Activated naive CD4-positive, alpha-beta T cell treated with anti-CD3 and anti-CD28 coated beads, Interleukin-2, amount 50 U/mL, for 16 hours (primary cell): ENCODE results near the gene CHAC1.
"Not testable (repeated sequence)": the region's sequence is repeated elsewhere in the genome, so short reads cannot be mapped to it uniquely, and the experiment has no call there.

Source experiments
- DNase-seq: peaks from one replicate; pipeline ENCODE4 v3.0.0-alpha.2; 2020

CHAC1 gene

DNA sequence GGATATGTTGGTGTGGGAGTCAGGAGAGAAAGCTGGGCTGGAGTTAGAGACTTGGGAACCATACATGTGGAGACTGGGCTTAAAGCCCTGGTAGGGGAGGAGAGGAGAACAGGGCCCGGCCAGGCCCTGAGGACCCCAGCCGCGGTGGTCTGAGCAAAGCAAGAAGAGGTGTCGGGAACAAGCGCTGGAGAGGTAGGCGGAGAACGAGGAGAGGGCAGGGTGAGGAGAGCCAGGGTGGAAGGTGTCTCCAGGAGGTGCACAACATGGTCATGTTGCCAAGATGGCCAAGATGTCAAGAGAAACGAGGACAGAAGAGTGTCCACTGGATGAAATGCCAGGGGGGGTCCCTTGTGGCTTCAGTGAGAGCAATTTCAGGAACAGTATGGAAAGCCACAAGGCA lies 5.5 kb downstream of the CHAC1 start:
- no peak for DNase-seq

DNA sequence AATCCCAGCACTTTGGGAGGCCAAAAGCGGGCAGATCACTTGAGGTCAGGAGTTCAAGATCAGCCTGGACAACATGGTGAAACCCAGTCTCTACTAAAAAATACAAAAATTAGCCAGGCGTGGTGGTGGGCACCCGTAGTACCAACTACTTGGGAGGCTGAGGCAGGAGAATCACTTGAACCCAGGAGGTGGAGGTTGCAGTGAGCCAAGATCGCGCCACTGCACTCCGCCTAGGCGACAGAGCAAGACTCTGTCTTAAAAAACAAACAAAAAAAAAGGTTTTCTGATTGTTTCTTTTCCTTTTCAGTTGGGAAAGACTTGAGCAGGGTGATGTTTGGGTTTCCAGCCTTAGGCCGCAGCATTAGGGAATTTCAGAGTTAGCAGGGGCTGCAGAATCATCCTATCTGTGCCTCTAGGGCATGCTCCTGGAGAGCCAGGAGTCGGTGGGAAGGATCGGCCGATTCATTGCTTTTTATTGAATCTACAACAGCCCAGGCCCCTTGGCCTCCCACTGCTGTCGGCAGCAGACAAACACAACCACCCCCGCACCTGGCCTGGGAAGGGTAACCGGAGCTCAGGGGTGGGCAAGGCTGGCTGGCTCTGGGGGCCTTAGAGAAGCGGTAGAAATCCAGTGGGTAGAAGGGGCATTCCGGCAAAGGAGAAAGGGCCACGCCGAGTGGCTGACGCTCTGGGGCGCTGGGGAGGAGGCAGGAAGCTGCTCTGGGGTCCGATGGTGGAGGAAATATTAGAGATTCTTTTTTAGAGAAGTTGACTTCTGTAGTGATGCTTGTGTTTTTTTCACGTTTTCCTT lies 6.3 kb downstream of the CHAC1 start:
- DNase-seq: no peak

DNA sequence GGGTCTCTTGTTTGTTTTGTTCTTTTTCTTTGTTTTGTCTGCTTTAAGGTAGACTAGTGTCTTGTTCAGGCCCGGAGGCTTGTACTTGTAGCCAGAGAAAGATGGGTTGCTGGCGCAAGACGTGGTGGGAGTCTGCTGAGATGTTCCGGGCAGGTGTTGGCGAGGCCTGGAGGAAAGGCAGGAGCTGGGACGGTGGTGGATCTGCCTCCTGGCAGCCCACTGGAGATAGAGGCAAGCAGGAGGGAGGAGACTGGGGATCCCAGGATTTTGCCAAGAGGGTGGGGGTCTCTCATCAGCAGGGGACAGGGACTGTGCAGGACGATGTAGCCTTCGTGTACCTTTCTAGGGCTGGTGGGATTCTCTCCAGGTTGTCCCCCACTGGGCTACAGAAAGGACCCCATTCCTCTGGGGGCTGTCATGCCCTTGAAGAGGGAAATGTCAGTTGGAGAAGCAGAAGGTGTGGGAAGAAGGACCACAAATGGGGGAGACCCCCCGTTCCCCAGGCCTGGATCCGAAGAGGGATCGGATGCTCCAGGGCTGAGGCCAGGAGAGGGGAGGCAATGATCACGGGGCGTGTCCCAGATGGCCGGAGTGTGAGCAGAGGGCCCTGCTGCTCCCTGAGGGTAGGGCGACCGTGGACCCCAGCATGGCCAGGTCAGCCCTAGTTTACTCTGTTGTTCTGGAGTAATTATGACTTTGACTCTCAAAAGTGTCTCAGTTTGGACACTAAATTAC lies 7.0 kb downstream of the CHAC1 start:
- no peak for DNase-seq

DNA sequence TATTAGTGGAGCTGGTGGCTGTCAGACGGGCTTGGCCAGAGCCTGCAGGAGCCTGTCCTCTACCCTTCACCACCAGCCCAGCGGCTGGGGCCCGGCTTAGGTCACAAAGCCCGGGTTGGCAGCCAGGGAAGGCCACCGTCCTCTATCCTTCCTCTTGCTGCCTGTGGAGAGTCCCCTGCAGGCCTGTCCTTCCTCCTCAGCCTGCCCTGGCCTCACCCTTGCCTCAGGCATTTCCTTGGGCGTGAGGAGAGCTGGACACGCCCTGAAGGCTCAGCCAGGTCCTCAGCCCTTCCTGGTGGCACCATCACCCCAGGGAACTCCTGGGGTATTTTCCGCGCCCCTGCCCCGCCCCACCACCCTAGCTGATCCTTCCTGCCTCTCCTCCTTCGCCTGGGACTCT lies 7.7 kb downstream of the CHAC1 start:
- DNase-seq: no peak

DNA sequence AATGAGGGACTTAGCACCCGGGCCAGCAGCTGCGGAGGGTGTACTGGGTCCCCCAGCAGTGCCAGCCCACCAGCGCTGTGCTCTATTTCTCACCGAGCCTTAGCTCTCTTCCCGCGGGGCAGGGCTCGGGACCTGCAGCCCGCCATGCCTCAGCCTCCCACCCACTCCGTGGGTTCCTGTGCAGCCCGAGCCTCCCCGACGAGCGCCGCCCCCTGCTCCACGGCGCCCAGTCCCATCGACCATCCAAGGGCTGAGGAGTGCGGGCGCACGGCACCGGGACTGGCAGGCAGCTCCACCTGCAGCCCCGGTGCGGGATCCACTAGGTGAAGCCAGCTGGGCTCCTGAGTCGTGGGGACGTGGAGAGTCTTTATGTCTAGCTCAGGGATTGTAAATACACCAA lies 8.5 kb downstream of the CHAC1 start:
- DNase-seq: not testable (repeated sequence)

DNA sequence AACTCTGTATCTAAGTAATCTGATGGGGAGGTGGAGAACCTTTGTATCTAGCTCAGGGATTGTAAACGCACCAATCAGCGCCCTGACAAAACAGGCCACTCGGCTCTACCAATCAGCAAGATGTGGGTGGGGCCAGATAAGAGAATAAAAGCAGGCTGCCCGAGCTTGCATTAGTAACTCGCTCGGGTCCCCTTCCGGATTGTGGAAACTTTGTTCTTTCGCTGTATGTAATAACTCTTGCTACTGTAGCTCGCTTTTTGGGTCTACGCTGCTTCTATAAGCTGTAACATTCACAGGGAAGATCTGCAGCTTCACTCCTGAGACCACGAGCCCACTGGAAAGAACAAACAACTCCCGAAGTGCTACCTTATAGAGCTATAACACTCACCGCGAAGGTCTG lies 9.0 kb downstream of the CHAC1 start:
- DNase-seq: not testable (repeated sequence)

DNA sequence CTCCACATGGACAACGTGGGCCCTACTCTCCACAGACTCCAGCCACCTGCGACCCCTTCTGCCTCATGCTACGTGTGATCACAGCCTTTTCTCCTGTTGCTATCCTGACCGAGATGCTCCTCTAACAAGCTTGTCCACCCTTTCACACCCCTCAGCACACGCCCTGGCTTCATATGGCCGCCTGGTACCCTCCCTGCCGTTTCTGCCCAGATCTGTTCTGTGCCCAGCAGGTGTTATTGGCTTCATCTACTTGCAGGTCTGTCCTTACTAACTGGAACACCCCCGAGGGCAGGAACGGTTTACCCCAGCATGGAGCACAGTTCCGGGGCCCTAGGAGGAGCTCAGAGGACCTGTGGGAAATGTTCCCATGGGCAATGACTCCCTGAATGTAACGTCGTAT lies 9.9 kb downstream of the CHAC1 start:
- DNase-seq: no peak

DNA sequence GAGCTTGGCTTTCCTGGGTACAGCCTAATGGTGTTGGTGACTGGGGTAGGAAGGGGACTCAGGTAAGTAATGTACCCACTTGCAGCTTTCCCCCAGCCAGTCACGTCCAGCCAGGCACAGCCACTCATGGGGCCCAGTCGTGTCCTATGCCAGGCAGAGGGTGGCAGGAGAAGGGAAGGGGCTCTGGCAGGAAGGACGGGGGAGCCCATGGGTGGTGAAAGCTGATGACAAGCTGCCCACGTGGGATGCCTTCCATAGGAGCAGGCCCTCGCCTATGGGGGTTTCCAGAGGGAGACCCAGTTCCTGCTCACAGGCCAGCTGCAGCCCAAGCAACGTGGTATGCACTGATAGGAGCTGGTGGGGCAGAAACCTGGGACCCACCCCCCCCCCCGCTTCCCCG lies 10.7 kb downstream of the CHAC1 start:
- no peak for DNase-seq

DNA sequence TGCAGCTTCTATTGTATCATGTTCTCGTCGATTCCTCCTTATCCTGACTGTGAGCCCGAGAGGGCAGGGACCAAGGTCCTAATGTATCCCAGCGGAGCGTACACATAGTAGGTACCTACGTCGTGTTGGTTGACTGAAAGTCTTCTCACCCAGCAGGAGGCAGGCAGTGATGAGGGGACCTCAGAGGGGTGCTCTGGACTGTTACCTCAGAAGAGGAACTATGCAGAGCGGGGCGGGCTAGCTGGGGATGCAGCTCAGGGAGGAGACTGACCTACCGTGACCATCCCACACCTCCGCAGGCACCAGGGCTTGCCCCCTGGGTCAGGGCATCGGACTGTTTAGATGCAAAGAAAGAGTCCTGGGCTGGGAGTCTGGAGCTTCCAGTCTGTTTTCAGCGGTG lies 11.4 kb downstream of the CHAC1 start:
- no peak for DNase-seq

DNA sequence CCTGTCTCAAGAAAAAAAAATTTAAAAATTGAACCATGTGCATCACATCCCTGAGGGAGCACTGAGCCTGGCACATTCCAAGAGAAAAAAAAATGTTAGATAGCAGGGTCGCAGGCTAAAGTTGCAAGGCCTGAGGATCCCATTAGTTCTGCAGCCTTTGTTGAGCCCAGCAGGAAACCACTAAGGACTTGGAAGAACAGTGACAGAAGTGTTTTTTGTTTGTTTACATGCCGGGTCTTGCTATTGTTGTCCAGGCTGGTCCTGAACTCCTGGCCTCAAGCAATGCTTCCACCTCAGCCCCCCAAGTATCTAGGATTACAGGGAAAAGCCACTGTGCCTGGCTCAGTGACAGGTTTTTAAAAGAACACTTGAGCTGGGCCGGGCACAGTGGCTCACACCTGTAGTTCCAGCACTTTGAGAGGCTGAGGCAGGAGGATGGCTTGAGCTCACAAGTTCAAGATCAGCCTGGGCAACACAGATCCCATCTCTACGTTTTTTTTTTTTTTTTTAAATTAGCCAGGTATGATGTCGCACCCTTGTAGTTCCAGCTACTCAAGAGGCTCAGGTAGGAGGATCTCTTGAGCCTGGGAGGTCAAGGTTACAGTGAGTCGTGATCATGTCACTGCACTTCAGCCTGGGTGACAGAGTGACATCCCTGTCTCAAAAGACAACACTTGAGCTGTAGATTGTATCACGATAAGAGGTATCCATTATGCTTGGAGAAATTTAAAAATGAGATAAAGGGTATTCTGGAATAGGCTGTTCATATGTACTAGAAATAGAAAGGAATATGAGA lies 15.2 kb downstream of the CHAC1 start:
- no peak for DNase-seq

DNA sequence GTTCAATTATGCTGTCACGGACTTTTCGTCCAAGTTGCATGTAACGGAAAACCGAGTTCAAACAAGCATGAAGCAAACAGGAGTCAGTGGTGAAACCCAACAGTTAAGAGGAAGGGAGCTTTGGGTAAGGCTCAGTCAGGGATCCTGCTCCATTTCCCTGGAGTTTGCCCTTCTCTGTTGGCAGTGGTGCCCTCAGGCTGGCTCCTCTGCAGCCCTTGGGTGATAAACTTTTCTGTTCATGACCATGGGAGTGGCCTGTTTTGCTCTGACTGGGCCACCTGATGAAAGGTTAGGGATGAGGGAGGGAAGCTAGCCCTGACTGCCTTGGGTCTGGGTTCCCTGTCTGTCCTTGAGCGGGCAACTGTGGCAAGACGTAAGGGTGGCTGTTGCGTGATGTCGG lies 16.1 kb downstream of the CHAC1 start:
- no peak for DNase-seq

DNA sequence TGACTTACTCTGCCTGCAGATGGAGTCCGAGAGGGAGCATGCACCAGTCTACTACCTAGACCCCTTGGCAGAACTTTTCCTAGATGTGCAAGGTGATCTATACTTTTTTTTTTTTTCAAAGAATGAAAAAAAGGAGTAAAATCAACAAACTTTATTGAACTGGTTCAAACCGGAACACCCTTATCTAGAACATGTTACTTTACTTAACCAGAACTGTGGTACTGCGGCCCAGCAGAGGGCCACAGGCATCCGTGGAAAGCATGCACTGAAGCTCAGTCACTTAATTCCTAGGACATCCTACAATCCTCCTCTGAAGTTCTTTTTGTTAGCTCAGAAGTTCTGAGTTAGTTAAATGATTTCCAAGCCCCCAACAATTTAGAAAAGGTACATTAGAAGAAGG lies 21.6 kb downstream of the CHAC1 start:
- no peak for DNase-seq

DNA sequence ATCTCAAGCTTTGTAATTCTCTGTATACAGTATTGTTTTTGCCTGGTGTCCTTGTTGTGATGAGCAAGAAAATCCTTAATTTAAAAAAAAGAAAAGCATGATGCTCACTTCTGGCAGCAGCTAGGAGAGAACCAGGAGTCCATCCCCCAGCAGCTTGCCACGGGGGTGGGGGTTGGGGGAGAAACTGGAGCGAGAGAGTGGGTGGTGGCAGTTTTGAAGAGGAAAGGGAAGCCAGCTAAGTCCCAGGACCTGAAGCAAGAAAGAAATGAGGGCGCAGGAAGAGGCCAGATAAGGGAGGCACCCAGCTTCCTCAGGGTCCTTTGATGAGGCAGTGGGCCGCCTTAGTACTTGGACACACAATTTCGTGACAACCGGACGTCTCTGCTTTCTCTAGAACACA lies 23.5 kb downstream of the CHAC1 start:
- no peak for DNase-seq

DNA sequence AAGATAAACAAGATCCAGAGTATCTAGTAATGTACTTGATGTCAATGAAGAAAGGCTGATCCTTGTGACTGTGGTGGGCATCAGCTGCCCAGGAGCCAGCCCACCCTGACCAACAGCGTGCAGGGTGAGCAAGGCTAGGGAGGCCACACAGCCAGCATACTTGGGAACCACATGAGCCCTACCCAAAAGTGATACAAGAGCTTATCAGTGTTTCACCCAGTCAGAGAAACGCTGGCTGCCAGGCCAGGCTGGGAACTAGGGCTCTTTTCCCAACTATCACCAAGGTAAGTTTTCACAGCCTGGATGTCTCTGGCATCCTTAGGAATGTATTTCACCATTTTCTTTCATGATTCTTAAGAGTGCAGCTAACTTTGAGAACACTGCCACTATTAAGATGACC lies 24.9 kb downstream of the CHAC1 start:
- no peak for DNase-seq

DNA sequence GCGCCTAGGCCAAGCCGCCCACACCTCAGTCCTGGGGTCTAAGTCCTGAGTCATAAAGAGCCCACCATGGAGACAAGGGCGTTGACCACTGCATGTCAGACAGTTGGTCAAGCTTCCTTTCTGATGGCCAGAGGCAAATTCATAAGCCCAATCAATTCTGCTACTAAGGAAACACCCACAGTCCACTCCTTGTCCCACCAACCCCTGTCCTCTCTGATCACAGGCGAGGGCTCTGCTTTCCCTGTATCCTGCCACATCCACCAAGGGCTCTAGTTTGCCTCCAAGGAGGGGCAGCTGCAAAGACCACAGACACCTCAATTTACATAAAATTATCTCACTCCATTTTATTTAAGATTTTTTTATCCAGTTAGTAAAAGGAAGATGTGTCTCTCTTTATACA lies 25.3 kb downstream of the CHAC1 start:
- DNase-seq: no peak

DNA sequence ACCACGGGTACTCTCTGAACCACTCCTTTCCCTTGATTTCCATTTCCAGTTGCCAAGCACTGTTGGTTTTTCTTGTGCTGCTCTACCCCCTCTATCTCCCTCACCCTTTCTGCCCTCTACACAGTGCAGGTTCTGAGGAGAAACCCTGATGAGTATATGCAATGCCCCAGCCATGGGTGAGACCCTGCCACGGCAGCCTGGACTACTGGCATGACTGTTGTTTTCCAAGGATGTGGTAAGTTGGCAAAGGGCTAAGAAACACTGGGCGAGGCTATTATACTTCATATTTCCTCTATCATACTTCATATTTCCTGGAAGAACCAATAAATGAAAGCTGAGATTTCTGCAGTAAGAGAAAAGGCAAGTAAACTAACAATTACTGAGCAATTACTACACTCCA lies 27.9 kb downstream of the CHAC1 start:
- no peak for DNase-seq

DNA sequence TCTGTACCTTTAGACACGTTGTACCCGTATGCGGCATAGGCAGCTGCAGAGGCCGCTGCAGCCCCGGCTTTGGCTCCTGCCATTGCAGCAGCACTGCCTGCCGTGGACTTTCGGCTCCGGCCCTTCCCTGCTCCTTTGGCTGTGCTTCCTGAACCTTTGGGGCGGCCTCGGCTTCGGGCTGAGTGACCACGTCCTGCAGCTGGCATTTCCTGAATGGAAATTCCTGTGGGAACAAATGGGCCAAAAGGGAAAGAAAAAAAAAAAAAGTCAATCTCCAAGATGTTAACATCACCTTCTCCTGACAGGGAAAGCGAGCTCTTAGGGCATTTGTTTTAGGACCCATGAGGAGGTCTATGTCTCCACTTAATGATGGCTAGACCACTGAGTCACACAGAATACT lies 29.6 kb downstream of the CHAC1 start:
- no peak for DNase-seq

DNA sequence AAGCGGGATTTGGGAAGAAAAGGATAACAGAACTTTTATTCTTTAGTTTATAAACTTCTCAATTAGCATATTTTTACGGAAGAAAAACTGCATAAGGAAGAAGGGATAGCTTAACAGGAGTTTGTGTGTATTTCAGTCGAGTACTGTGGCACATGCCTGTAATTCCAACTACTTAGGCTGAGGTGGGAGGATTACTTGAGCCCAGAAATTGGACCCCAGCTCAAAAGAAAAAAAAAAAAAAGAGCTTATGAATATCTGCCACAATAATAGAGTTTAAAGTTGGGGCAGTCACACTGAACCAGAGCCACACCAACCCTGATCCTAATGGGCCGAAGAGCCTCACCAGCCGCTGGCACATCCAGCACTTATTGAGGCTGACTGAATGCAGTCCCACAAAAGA lies 31.1 kb downstream of the CHAC1 start:
- DNase-seq: no peak

DNA sequence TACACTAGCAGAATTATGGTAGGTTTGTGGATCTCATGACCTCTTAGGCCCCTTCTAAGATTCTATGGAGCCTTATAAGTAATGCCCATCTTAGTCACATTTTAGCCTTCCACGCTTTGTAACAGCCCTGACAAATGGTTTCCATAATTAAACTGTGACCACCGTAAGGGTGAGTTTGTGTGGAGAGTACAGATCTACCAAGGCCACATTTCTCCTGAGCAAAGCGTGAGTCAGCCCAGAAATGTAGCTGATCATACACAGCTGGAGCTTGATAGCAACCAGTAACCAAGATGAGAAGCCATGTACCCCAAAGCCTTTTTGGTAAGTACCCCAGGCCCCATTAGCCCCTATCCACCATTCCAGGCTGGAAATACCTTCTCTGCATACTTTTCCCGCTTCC lies 31.7 kb downstream of the CHAC1 start:
- no peak for DNase-seq

DNA sequence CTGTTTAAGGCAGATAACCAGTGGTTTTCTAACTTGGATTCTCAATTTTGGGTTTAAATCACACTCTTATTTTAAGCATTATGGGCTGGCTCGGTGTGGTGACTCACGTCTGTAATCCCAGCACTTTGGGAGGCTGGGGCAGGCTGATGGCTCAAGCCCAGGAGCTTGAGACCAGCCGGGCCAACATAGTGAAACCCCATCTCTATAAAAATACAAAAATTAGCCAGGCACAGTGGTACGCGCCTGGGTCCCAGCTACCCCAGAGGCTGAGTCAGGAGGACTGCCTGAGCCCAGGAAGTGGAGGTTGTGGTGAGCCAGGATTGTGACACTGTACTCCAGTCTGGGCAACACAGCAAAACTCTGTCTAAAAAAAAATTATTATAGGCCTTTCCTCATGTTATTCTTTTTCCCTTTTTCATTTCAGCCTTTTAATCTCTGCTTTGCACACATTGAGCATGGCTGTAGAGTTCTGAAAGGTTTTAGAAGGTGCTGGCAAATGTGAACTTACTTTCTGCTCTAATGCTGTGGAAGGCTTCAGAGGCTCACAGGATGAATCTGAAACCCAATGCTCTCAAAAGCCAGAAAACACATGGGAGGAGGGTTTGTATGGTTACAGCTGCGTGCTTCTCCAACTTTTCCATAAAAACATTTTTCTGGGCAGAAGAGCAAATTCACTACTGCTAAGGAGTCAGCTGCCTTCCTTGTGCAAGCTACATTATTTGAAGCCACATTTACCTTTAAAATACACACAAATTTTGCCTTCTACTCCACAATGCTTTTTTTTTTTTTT lies 32.5 kb downstream of the CHAC1 start:
- no peak for DNase-seq

DNA sequence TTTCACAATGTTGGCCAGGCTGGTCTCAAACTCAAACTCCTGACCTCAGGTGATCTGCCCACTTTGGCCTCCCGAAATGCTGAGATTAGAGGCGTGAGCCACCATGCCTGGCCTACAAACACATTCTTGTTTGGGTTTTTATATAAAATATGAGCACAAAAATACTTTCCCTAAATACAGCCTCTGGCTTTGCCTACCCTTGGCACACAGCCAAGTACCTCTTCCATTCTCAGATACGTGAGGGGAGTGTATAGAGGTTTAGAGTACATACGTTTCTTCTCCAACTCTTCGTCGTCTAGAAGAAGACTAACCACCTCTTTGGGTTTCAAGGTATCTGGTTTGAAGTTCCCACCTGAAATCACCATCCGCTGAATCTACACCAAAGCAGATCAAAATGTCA lies 33.5 kb downstream of the CHAC1 start:
- no peak for DNase-seq

DNA sequence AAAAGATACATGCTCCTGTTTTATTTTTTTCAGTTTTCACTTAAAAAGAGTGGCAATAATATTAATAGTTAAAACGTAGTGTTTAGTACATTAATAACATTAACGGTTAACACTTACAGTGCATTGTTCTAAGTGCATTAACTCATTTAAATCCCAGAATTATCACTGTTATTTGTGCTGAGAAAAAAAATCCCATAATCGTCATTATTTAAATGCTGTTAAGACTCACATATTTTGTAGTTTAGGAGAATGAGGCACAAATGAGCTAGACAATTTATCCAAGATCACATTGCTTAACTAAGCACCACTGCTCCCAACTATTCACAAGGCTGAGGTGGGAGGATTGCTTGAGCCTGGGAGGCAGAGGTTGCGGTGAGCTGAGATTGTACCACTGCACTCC lies 34.9 kb downstream of the CHAC1 start:
- no peak for DNase-seq

DNA sequence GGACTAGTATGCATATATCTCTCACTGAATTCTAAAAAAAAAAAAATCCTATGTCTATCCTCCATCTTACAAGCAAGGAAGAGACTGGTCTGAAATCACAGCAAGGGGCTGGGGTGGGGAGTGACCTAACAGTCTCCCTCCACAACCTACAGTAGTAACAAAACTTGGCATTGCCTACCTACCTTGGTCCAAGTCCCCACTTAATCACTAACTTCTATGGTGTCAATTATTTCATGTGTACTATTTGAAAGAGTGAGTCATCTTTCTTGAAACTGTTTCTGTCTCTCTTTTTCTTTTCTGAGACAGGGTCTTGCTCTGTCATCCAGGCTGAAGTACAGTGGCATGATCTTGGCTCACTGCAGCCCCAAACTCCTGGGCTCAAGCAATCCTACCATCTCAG lies 36.8 kb downstream of the CHAC1 start:
- no peak for DNase-seq
